Activated T-cell treated with anti-CD3 and anti-CD28 coated beads for 24 hours (primary cell): ENCODE results near the gene ATXN1L.
"Not testable (repeated sequence)": the region's sequence is repeated elsewhere in the genome, so short reads cannot be mapped to it uniquely, and the experiment has no call there.

Experiments used
- DNase-seq: peaks from one replicate; pipeline ENCODE4 v3.0.0-alpha.2; 2020; ENCODE audit warnings: low read depth

ATXN1L gene

GRCh38 chr16:71852158-71852557, 6.4 kb downstream of the ATXN1L start:
- no peak for DNase-seq

- no peak for DNase-seq
Observed at GRCh38 chr16:71852561-71852960, 6.8 kb downstream of the ATXN1L start.

GRCh38 chr16:71853413-71853812, 7.6 kb downstream of the ATXN1L start:
- no peak for DNase-seq

GRCh38 chr16:71854369-71854948, 8.7 kb downstream of the ATXN1L start:
- DNase-seq, result no peak

GRCh38 chr16:71855937-71856662, 10.3 kb downstream of the ATXN1L start:
- no peak for DNase-seq

GRCh38 chr16:71859762-71860521, 14.2 kb downstream of the ATXN1L start:
- DNase-seq, result no peak

GRCh38 chr16:71863995-71864394, 18.2 kb downstream of the ATXN1L start:
- DNase-seq, result no peak

- DNase-seq, result no peak
Observed at GRCh38 chr16:71865173-71865863, 19.5 kb downstream of the ATXN1L start.

- DNase-seq, result not testable (repeated sequence)
Observed at GRCh38 chr16:71867175-71867574, 21.4 kb downstream of the ATXN1L start.

GRCh38 chr16:71867939-71868338, 22.2 kb downstream of the ATXN1L start:
- DNase-seq, result no peak

- DNase-seq, result no peak
Observed at GRCh38 chr16:71869089-71869488, 23.3 kb downstream of the ATXN1L start.

GRCh38 chr16:71870818-71871217, 25.0 kb downstream of the ATXN1L start:
- DNase-seq, result no peak

GRCh38 chr16:71873199-71873598, 27.4 kb downstream of the ATXN1L start:
- no peak for DNase-seq

GRCh38 chr16:71878911-71879310, 33.1 kb downstream of the ATXN1L start:
- DNase-seq, result no peak

GRCh38 chr16:71880176-71880575, 34.4 kb downstream of the ATXN1L start:
- DNase-seq, result no peak

- peak; percentile 73 for DNase-seq
Observed at GRCh38 chr16:71882505-71883167, 36.9 kb downstream of the ATXN1L start.

- DNase-seq, result peak; percentile 37
Observed at GRCh38 chr16:71883168-71883848, 37.5 kb downstream of the ATXN1L start.

GRCh38 chr16:71883849-71884638, 38.3 kb downstream of the ATXN1L start, which contains the start of gene ZNF821:
Gene ZNF821, minus strand, starts transcription at chr16:71884182. Its CDS starts 4,236 bp downstream, at chr16:71879946.
- peak; percentile 55 for DNase-seq

GRCh38 chr16:71885261-71885650, 39.5 kb downstream of the ATXN1L start:
- no peak for DNase-seq

GRCh38 chr16:71889147-71889546, 43.4 kb downstream of the ATXN1L start:
- DNase-seq, result no peak

GRCh38 chr16:71893888-71894228, 48.1 kb downstream of the ATXN1L start:
- DNase-seq, result no peak
